ENCODE results near the gene PUS1.

The PUS1 gene

GRCh38 chr12:131987552-131987951 lies 58.5 kb downstream of the PUS1 start:
- no peak overlapping the region for H3K27ac ChIP-seq
- H3K79me2 ChIP-seq (ENCODE audit: insufficient read depth, low read depth) = no peaks in the 10 kb centered on the region
- H3K4me3 ChIP-seq (IDR thresholded peaks at IDR 0.05; ENCODE audit: insufficient read depth, low read depth, low read length) = no peak overlapping the region
- no peak for TF ChIP-seq CTCF (conservative IDR thresholded peaks at IDR 0.05; ENCODE audit: low read depth, low read length)
- H2AFZ ChIP-seq (ENCODE audit: low read depth) = no peak overlapping the region
- no peaks in the 10 kb centered on the region for H3K4me1 ChIP-seq (ENCODE audit: low read depth, poor library complexity, severe bottlenecking)
- no peak overlapping the region for H3K9ac ChIP-seq
- no peaks in the 10 kb centered on the region for H3K27me3 ChIP-seq (ENCODE audit: insufficient read depth, low read depth)
- H3K36me3 ChIP-seq (ENCODE audit: insufficient read depth) = no peaks in the 10 kb centered on the region
- no peak overlapping the region for H3K4me2 ChIP-seq
- no peaks in the 10 kb centered on the region for H4K20me1 ChIP-seq (ENCODE audit: insufficient read depth)

- Histone ChIP-seq H3K79me2 (ENCODE audit: insufficient read depth, low read depth) (no peaks in the 10 kb centered on the region), H4K20me1 (ENCODE audit: insufficient read depth) (no peaks in the 10 kb centered on the region), H3K36me3 (ENCODE audit: insufficient read depth) (no peaks in the 10 kb centered on the region), H3K4me3 (IDR thresholded peaks at IDR 0.05; ENCODE audit: insufficient read depth, low read depth, low read length) (no peak overlapping the region), H3K27me3 (ENCODE audit: insufficient read depth, low read depth) (no peaks in the 10 kb centered on the region), H3K27ac (no peak overlapping the region), H2AFZ (ENCODE audit: low read depth) (no peak overlapping the region), H3K4me2 (no peak overlapping the region), H3K9ac (no peak overlapping the region), H3K4me1 (ENCODE audit: low read depth, poor library complexity, severe bottlenecking) (no peaks in the 10 kb centered on the region)
- no peak for TF ChIP-seq CTCF (conservative IDR thresholded peaks at IDR 0.05; ENCODE audit: low read depth, low read length)
Measured at GRCh38 chr12:131988054-131988796, 59.1 kb downstream of the PUS1 start.

GRCh38 chr12:131989021-131989420 lies 59.9 kb downstream of the PUS1 start:
- H3K4me3 ChIP-seq (IDR thresholded peaks at IDR 0.05; ENCODE audit: insufficient read depth, low read depth, low read length) = no peak overlapping the region
- no peak overlapping the region for H3K27ac ChIP-seq
- no peaks in the 10 kb centered on the region for H3K4me1 ChIP-seq (ENCODE audit: low read depth, poor library complexity, severe bottlenecking)
- H2AFZ ChIP-seq (ENCODE audit: low read depth) = no peak overlapping the region
- H4K20me1 ChIP-seq (ENCODE audit: insufficient read depth) = no peaks in the 10 kb centered on the region
- no peak overlapping the region for H3K9ac ChIP-seq
- no peak for TF ChIP-seq CTCF (conservative IDR thresholded peaks at IDR 0.05; ENCODE audit: low read depth, low read length)
- no peak overlapping the region for H3K4me2 ChIP-seq
- H3K27me3 ChIP-seq (ENCODE audit: insufficient read depth, low read depth) = no peaks in the 10 kb centered on the region
- no peaks in the 10 kb centered on the region for H3K36me3 ChIP-seq (ENCODE audit: insufficient read depth)
- no peaks in the 10 kb centered on the region for H3K79me2 ChIP-seq (ENCODE audit: insufficient read depth, low read depth)

GRCh38 chr12:131990066-131990979 lies 61.2 kb downstream of the PUS1 start:
- no peaks in the 10 kb centered on the region for H3K36me3 ChIP-seq (ENCODE audit: insufficient read depth)

More at GRCh38 chr12:131990066-131990979, 61.2 kb downstream of the PUS1 start:
- Histone ChIP-seq H3K27me3 (ENCODE audit: insufficient read depth, low read depth) (no peaks in the 10 kb centered on the region), H3K9ac (no peak overlapping the region), H2AFZ (ENCODE audit: low read depth) (no peak overlapping the region), H4K20me1 (ENCODE audit: insufficient read depth) (no peaks in the 10 kb centered on the region), H3K4me3 (IDR thresholded peaks at IDR 0.05; ENCODE audit: insufficient read depth, low read depth, low read length) (no peak overlapping the region), H3K79me2 (ENCODE audit: insufficient read depth, low read depth) (no peaks in the 10 kb centered on the region), H3K4me1 (ENCODE audit: low read depth, poor library complexity, severe bottlenecking) (no peaks in the 10 kb centered on the region), H3K4me2 (no peak overlapping the region), H3K27ac (no peak overlapping the region)
- no peak for TF ChIP-seq CTCF (conservative IDR thresholded peaks at IDR 0.05; ENCODE audit: low read depth, low read length)

Data from KMS-11 (cell line).